ENCODE measurements around the gene AKT1. TPM values are rescaled to one million over a fixed set of nuclear protein-coding genes. Genes with fewer than 3 reads are reported as not detected.

AKT1 gene
- total RNA-seq, 2 donors from 2014 or later: 158 to 162 TPM

DNA sequence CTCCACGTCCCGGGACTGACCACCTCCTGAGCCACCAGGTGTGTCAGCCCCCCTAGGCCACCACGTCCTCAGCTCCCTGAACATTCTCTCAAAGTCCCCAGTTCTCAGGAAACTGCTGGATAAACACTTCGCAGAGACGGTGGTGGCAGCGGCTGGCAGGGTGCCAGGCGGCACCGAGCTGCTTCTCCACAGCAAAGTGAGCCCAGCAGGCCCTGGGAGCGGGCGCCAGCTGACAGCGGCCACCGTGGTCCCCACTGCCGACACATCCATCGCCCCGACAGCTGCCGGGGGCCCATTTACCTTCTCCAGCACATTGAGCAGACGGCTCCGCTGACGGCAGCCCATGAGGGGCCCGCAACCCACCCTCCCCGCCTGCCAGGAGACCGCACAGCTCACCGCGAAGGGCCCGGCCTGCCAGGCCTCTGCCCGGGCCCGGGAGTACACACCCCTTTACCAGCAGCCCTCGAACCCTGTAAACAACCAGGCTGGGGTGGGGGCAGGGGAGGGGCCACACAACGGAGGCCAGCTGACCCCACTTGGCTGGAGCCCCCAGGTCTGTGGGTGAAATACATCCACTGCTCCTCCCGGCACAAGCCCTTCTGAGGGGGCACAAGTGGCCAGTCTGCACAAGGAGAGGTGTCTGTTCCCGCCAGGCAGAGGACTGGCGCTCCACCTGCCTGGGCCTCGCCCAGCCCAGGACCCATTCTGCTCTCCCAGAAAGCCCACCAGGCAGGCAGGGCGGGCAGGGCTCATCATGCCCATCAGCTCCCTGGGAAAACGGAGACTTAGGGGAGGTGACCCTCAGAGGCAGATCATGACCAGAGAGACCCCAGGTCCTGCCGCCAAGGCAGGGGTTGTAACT, 10.5 kb downstream of the AKT1 start:
- H3K9me3 ChIP-seq: no peaks in the 10 kb centered on the region
- DNase-seq (ENCODE audit: low spot score) (no peak), ATAC-seq (ENCODE audit: insufficient number of reproducible peaks, low FRiP score, low read depth) (no peak)
- H3K27me3 ChIP-seq (replicated peaks; ENCODE audit: insufficient read depth): no peaks in the 10 kb centered on the region
- H3K4me1 ChIP-seq (ENCODE audit: control insufficient read depth in 1 of 2, low read depth in 2 of 2): peaks cover 28 to 56% of the 10 kb centered on the region in 2 donors
- TF ChIP-seq, protein P1, sequence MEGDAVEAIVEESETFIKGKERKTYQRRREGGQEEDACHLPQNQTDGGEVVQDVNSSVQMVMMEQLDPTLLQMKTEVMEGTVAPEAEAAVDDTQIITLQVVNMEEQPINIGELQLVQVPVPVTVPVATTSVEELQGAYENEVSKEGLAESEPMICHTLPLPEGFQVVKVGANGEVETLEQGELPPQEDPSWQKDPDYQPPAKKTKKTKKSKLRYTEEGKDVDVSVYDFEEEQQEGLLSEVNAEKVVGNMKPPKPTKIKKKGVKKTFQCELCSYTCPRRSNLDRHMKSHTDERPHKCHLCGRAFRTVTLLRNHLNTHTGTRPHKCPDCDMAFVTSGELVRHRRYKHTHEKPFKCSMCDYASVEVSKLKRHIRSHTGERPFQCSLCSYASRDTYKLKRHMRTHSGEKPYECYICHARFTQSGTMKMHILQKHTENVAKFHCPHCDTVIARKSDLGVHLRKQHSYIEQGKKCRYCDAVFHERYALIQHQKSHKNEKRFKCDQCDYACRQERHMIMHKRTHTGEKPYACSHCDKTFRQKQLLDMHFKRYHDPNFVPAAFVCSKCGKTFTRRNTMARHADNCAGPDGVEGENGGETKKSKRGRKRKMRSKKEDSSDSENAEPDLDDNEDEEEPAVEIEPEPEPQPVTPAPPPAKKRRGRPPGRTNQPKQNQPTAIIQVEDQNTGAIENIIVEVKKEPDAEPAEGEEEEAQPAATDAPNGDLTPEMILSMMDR (IDR thresholded peaks at IDR 0.05): no peak
- H3K27ac ChIP-seq: no peak overlapping the region
- H3K36me3 ChIP-seq: peaks cover 9% of the 10 kb centered on the region
- H3K4me3 ChIP-seq: no peak overlapping the region

DNA sequence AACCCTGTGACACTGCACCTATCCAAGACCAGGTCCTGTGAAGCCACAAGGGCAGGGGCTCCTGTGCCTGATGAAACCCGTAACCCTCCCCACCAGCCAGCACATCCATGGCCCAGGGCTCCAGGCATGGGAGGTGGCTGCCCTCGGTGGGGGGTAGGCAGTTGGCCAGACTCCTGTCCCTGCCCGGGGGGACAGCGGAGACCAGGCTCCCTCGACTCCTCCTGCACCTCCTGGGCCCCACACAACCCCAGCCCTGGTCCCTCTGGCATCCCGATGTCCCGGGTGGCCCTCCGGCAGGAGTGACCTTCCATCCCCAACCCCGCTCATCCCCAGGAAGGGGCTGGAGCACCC, 11.4 kb downstream of the AKT1 start:
- Histone ChIP-seq H3K27ac (no peak overlapping the region), H3K9me3 (no peaks in the 10 kb centered on the region), H3K4me3 (no peak overlapping the region), H3K27me3 (replicated peaks; ENCODE audit: insufficient read depth) (no peaks in the 10 kb centered on the region), H3K36me3 (peaks cover 14% of the 10 kb centered on the region), H3K4me1 (ENCODE audit: control insufficient read depth in 1 of 2, low read depth in 2 of 2) (peaks cover 28 to 48% of the 10 kb centered on the region in 2 donors)
- TF ChIP-seq, protein P1 (IDR thresholded peaks at IDR 0.05): no peak
- ATAC-seq (ENCODE audit: insufficient number of reproducible peaks, low FRiP score, low read depth): no peak
- DNase-seq (ENCODE audit: low spot score): no peak

DNA sequence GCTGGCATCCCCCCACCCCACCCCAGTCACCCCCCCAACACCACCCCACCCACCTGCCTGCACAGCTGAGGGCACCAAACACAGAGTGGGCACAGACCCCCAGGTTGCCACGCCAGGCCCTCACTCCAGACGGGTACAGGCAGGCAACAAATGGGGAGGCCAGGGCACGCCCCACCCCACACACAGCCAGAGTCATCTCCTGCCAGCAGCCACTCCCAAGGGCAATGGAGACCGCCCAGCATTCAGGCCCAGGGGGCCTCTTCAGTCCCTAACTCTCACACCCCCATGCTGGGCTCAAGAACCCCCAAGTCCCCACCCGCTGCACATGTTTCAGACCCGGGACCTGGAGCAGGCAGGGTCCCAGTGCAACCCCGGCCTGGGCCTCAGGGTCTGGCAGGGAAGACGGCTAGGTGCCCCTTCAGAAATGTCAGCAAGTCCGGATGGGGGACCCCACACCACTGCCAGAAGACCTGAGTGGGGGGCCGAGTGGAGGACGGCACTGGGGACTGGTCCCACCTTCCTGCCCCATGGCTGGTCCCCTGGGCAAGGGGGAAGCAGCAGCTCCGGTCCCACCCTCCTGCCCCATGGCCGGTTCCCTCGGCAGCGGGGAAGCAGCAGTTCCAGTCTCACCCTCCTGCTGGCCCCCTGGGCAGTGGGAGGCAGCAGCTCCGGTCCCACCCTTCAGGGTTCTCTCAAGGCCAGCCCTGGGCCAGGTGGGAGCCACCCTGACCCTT, 11.9 kb downstream of the AKT1 start:
- H3K9me3 ChIP-seq: no peaks in the 10 kb centered on the region
- ATAC-seq (ENCODE audit: insufficient number of reproducible peaks, low FRiP score, low read depth): no peak
- no peak for DNase-seq (ENCODE audit: low spot score)
- TF ChIP-seq, protein P1 (IDR thresholded peaks at IDR 0.05): no peak
- peaks cover 14% of the 10 kb centered on the region for H3K36me3 ChIP-seq
- peaks cover 27 to 43% of the 10 kb centered on the region in 2 donors for H3K4me1 ChIP-seq (ENCODE audit: control insufficient read depth in 1 of 2, low read depth in 2 of 2)
- H3K27me3 ChIP-seq (replicated peaks; ENCODE audit: insufficient read depth): no peaks in the 10 kb centered on the region
- no peak overlapping the region for H3K27ac ChIP-seq
- no peak overlapping the region for H3K4me3 ChIP-seq

DNA sequence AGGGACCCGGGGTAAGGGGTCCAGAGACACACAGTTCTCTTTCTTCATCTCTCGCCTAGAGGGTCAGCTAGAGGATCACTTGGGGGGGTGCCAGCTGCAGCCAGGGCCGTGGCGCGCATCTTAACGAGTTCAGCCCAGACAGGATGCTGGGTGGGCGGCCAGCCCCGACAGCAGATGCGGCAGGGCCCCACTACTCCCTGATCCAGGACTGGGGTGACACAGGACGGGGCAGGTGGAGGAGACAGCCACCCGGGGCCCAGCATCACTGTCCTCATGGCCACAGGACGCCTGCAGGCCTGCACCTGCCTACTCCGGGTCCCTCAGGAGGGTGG, 12.8 kb downstream of the AKT1 start:
- H3K4me1 ChIP-seq (ENCODE audit: control insufficient read depth in 1 of 2, low read depth in 2 of 2): peaks cover 19 to 35% of the 10 kb centered on the region in 2 donors
- H3K36me3 ChIP-seq: peaks cover 8% of the 10 kb centered on the region
- H3K27me3 ChIP-seq (replicated peaks; ENCODE audit: insufficient read depth): no peaks in the 10 kb centered on the region
- TF ChIP-seq, protein P1 (IDR thresholded peaks at IDR 0.05): no peak
- H3K4me3 ChIP-seq: no peak overlapping the region
- DNase-seq (ENCODE audit: low spot score) (no peak), ATAC-seq (ENCODE audit: insufficient number of reproducible peaks, low FRiP score, low read depth) (no peak)
- no peaks in the 10 kb centered on the region for H3K9me3 ChIP-seq
- no peak overlapping the region for H3K27ac ChIP-seq

DNA sequence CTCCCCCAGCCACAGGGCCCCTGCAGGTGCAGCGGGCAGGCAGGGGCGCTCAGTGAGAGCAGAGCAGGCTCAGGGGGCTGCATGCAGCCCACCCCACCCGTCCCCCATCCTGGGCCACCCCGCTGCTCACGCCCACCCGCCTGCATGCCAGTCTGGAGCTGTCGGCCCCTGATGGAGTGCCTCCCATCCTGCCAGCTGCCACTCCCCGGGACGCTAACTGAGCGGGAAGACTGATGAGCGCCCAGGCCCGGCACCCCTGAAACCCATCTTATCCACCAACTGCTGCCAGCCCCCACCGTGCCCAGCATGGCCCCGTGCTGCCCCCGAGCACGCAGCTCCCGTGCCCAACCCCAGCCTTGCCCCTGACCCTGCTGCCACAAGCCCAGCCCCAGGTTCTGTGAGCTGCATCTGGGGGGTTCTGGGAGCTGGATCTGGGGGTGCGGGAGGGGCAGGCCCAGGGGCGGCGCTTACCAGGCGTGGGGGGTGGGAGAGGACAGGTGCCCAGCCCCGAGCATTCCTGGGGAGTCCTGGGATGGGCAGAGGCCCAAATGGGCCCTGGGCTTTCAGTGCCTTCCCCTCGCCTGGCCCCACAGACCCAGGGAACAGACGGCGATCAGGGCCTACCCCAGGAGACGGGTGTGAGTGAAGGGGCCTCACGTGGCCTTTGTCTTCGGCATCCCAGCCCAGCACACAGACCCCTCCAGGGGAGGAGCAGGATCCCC, 13.3 kb downstream of the AKT1 start:
- Histone ChIP-seq H3K36me3 (peaks cover 8% of the 10 kb centered on the region), H3K4me1 (ENCODE audit: control insufficient read depth in 1 of 2, low read depth in 2 of 2) (peaks cover 14 to 30% of the 10 kb centered on the region in 2 donors), H3K9me3 (no peaks in the 10 kb centered on the region), H3K27ac (no peak overlapping the region), H3K4me3 (no peak overlapping the region), H3K27me3 (replicated peaks; ENCODE audit: insufficient read depth) (no peaks in the 10 kb centered on the region)
- ATAC-seq (ENCODE audit: insufficient number of reproducible peaks, low FRiP score, low read depth) (no peak), DNase-seq (ENCODE audit: low spot score) (no peak)
- TF ChIP-seq, protein P1 (IDR thresholded peaks at IDR 0.05): no peak
